IMR-90 (cell line): Measurements from ENCODE around the gene ADGRF1. TPM values are rescaled to one million over a fixed set of nuclear protein-coding genes. Genes with fewer than 3 reads are reported as not detected.

Source experiments
- ATAC-seq: fragments of 200-7000 bp; cut with Tn5 transposase; 2 replicates; pipeline ENCODE4 v1.9.1; 2020; ENCODE audit warnings: low read depth, mild to moderate bottlenecking, moderate library complexity
- BruUV-seq: library from RNA; stranded (reverse); fragments of 400-500 nt; replicated peaks from 2 replicates; lab custom pipeline; 2021; lab: Mats Ljungman, UMichigan
- CTCF ChIA-PET: fragments of 300-600 bp; formaldehyde crosslinking; extraction: SDS; loops from one replicate; lab custom pipeline; 2021; ENCODE audit warnings: antibody characterized with exemption; lab: Yijun Ruan, JAX
- POLR2A ChIA-PET: fragments of 300-600 bp; sonication (Branson Sonifier 250); formaldehyde crosslinking; loops from one replicate; lab custom pipeline; 2022; ENCODE audit warnings: antibody characterized with exemption; ENCODE audit not compliant: unreplicated experiment; lab: Charles Lee
- DNase-seq: peaks from one replicate; pipeline ENCODE4 v3.0.0; 2013
- H2AFZ ChIP-seq: replicated peaks from 2 replicates; pipeline ENCODE3; 2013; ENCODE audit warnings: low read length, mild to moderate bottlenecking; ENCODE audit not compliant: poor library complexity
- H2AK5ac ChIP-seq: 2 replicates; pipeline ENCODE4 v1.6.1; 2013; ENCODE audit warnings: low read depth, low read length, inconsistent platforms
- H2AK9ac ChIP-seq: replicated peaks from 2 replicates; pipeline ENCODE3; 2013; ENCODE audit warnings: mild to moderate bottlenecking, low read depth, low read length, moderate library complexity; ENCODE audit not compliant: poor library complexity
- H2BK120ac ChIP-seq: 2 replicates; pipeline ENCODE4 v1.6.1; 2013; ENCODE audit warnings: low read depth, low read length, inconsistent platforms
- H2BK15ac ChIP-seq: 3 replicates; pipeline ENCODE4 v1.6.1; 2013; ENCODE audit warnings: low read depth, low read length, inconsistent platforms
- H2BK20ac ChIP-seq: 2 replicates; pipeline ENCODE4 v1.6.1; 2013; ENCODE audit warnings: low read depth, mild to moderate bottlenecking, inconsistent platforms, low read length, moderate library complexity
- H2BK5ac ChIP-seq: 2 replicates; pipeline ENCODE4 v1.6.1; 2013; ENCODE audit warnings: mild to moderate bottlenecking, low read depth, low read length, inconsistent platforms; ENCODE audit not compliant: poor library complexity, severe bottlenecking
- H3K14ac ChIP-seq: replicated peaks from 2 replicates; pipeline ENCODE4 v1.6.1; 2013; ENCODE audit warnings: low read depth, low read length, inconsistent platforms
- H3K18ac ChIP-seq: 2 replicates; pipeline ENCODE4 v1.6.1; 2013; ENCODE audit warnings: low read depth, low read length, control low read depth
- H3K23ac ChIP-seq: 2 replicates; pipeline ENCODE4 v1.6.1; 2013; ENCODE audit warnings: low read depth, low read length, inconsistent platforms
- H3K27ac ChIP-seq: 2 replicates; pipeline ENCODE4 v1.5.1; 2013; ENCODE audit warnings: mild to moderate bottlenecking, control low read depth, low read length; ENCODE audit not compliant: insufficient read depth
- H3K27me3 ChIP-seq: 2 replicates; pipeline ENCODE4 v1.6.1; 2013; ENCODE audit warnings: low read length; ENCODE audit not compliant: control insufficient read depth, insufficient read depth
- H3K36me3 ChIP-seq: 2 replicates; pipeline ENCODE4 v1.6.1; 2013; ENCODE audit warnings: low read length, mixed read lengths; ENCODE audit not compliant: control insufficient read depth, insufficient read depth
- H3K4ac ChIP-seq: 2 replicates; pipeline ENCODE4 v1.6.1; 2013; ENCODE audit warnings: low read depth, low read length, inconsistent platforms
- H3K4me1 ChIP-seq: 2 replicates; pipeline ENCODE4 v1.6.1; 2013; ENCODE audit warnings: low read length, mixed read lengths; ENCODE audit not compliant: control insufficient read depth, insufficient read depth
- H3K4me2 ChIP-seq: 2 replicates; pipeline ENCODE4 v1.6.1; 2013; ENCODE audit warnings: low read depth, mild to moderate bottlenecking, control low read depth, low read length, moderate library complexity
- H3K4me3 ChIP-seq: 2 replicates; pipeline ENCODE4 v1.5.1; 2013; ENCODE audit warnings: low read depth, mild to moderate bottlenecking, control low read depth, low read length, moderate library complexity; ENCODE audit not compliant: insufficient read depth
- H3K56ac ChIP-seq: 2 replicates; pipeline ENCODE4 v1.6.1; 2013; ENCODE audit warnings: low read length, inconsistent platforms; ENCODE audit not compliant: insufficient read depth; ENCODE audit errors: extremely low read depth
- H3K79me1 ChIP-seq, 2 experiments: 2 replicates each; pipeline ENCODE4 v1.6.1; 2013; ENCODE audit warnings: low read length in 2 of 2, inconsistent platforms in 1 of 2, low read depth in 1 of 2
- H3K9ac ChIP-seq: 2 replicates; pipeline ENCODE4 v1.6.1; 2013; ENCODE audit warnings: low read depth, low read length, control low read depth
- H3K9me1 ChIP-seq: 2 replicates; pipeline ENCODE4 v1.6.1; 2013; ENCODE audit warnings: low read length, inconsistent platforms; ENCODE audit not compliant: insufficient read depth
- H3K9me3 ChIP-seq: 2 replicates; pipeline ENCODE4 v1.6.1; 2013; ENCODE audit warnings: low read length; ENCODE audit not compliant: control insufficient read depth, insufficient read depth
- H4K20me1 ChIP-seq: 2 replicates; pipeline ENCODE4 v1.6.1; 2013; ENCODE audit warnings: low read length, inconsistent platforms; ENCODE audit not compliant: insufficient read depth
- H4K5ac ChIP-seq: 2 replicates; pipeline ENCODE4 v1.6.1; 2013; ENCODE audit warnings: mild to moderate bottlenecking, low read depth, low read length, control low read depth
- H4K8ac ChIP-seq, 2 experiments: 2 replicates each; pipeline ENCODE4 v1.6.1; 2013; ENCODE audit warnings: low read depth in 2 of 2, low read length in 2 of 2, control low read depth in 1 of 2, inconsistent platforms in 1 of 2
- H4K91ac ChIP-seq: 2 replicates; pipeline ENCODE4 v1.6.1; 2013; ENCODE audit warnings: low read depth, low read length, inconsistent platforms; ENCODE audit not compliant: insufficient read depth
- BHLHE40 ChIP-seq: fragments of 150-350 bp; IDR thresholded peaks from 2 replicates; pipeline ENCODE4 v1.6.1; 2016; ENCODE audit warnings: mild to moderate bottlenecking, low read depth, low read length
- CEBPB ChIP-seq: IDR thresholded peaks from 2 replicates; pipeline ENCODE4 v1.6.1; 2012; ENCODE audit warnings: low read depth, low read length, improper control_type of control experiment
- CHD1 ChIP-seq: IDR thresholded peaks from 2 replicates; pipeline ENCODE4 v1.6.1; 2012; ENCODE audit warnings: low read depth, low read length, improper control_type of control experiment
- MAFK ChIP-seq: IDR thresholded peaks from 2 replicates; pipeline ENCODE4 v1.6.1; 2012; ENCODE audit warnings: low read depth, low read length, improper control_type of control experiment
- MXI1 ChIP-seq: IDR thresholded peaks from 2 replicates; pipeline ENCODE4 v1.6.1; 2012; ENCODE audit warnings: low read depth, mild to moderate bottlenecking, low read length, moderate library complexity, borderline replicate concordance
- NFE2L2 ChIP-seq: fragments of 150-350 bp; IDR thresholded peaks from 2 replicates; pipeline ENCODE4 v1.6.1; 2016; ENCODE audit warnings: low read depth, mild to moderate bottlenecking, low read length
- POLR2A ChIP-seq: IDR thresholded peaks from 2 replicates; pipeline ENCODE4 v1.6.1; 2012; ENCODE audit warnings: mild to moderate bottlenecking, low read depth, low read length
- RCOR1 ChIP-seq: IDR thresholded peaks from 2 replicates; pipeline ENCODE4 v1.6.1; 2012; ENCODE audit warnings: mild to moderate bottlenecking, low read length, improper control_type of control experiment; ENCODE audit not compliant: insufficient replicate concordance
- RFX5 ChIP-seq: IDR thresholded peaks from 2 replicates; pipeline ENCODE4 v1.8.0; 2012; ENCODE audit warnings: low read depth, mild to moderate bottlenecking, low read length, moderate library complexity
- SMC3 ChIP-seq: fragments of 150-350 bp; IDR thresholded peaks from 2 replicates; pipeline ENCODE4 v1.6.1; 2016; ENCODE audit warnings: low read depth, mild to moderate bottlenecking, antibody characterized with exemption, low read length, moderate library complexity
- WGBS, 2 experiments: methylation state at CpG; one replicate each; pipeline versions ENCODE4 v1.1.5 to v1.1.7; 2013; ENCODE audit warnings: missing lambda C conversion rate in 2 of 2; ENCODE audit not compliant: insufficient read length in 1 of 2; ENCODE audit errors: extremely low coverage in 2 of 2; 5-methylcytosine and 5-hydroxymethylcytosine counted together
- dilution Hi-C: fragments of 300-500 bp; cut with HindIII; formaldehyde crosslinking; loops from one replicate; pipeline ENCODE4 v1.14.3; 2018; ENCODE audit warnings: low sequenced_read_pairs; ENCODE audit not compliant: unreplicated experiment
- in situ Hi-C: fragments of 300-500 bp; cut with MboI; formaldehyde crosslinking; loops from 3 replicates; pipeline ENCODE4 v1.14.3; 2019; ENCODE audit warnings: low sequenced_read_pairs, inconsistent platforms, mixed read lengths
- intact Hi-C: fragments of 100-400 bp; cut with micrococcal nuclease; formaldehyde crosslinking; loops from 2 replicates; pipeline ENCODE4 v1.10.0; 2022
- polyA plus RNA-seq, 3 experiments: library from polyadenylated mRNA; depleted of rRNA; stranded (reverse); fragments of >200 nt; gene quantifications; 2 replicates each; pipeline ENCODE4 v1.2.3, GENCODE V29; 2012; ENCODE audit warnings: low replicate concordance in 1 of 3
- total RNA-seq: library from RNA; depleted of rRNA; stranded (reverse); fragments of >200 nt; gene quantifications from 2 replicates; pipeline ENCODE4 v1.2.3, GENCODE V29; 2012

Gene ADGRF1
- total and polyA plus RNA-seq, 2 of the 4 experiments (the other 2 are of a cell fraction): not detected

GRCh38 chr6:47008397-47008763, 33.8 kb downstream of the ADGRF1 start:
- H3K56ac ChIP-seq: no peak overlapping the region
- no peak overlapping the region for H2AK5ac ChIP-seq
- H3K79me1 ChIP-seq: no peaks in the 10 kb centered on the region
- H4K8ac ChIP-seq: no peak overlapping the region
- H3K23ac ChIP-seq: no peak overlapping the region
- H3K9me1 ChIP-seq: no peaks in the 10 kb centered on the region; the same call in 1 of the 2 replicates
- H3K27me3 ChIP-seq: no peaks in the 10 kb centered on the region
- no peak overlapping the region for H2BK5ac ChIP-seq
- CTCF ChIA-PET: no interaction called here
- no peak overlapping the region for H4K91ac ChIP-seq
- H2BK20ac ChIP-seq: no peak overlapping the region
- H2BK15ac ChIP-seq: no peak overlapping the region
- ATAC-seq (no peak), DNase-seq (no peak)
- no peaks in the 10 kb centered on the region for H3K36me3 ChIP-seq
- no TSS peak for BruUV-seq
- no peak for TF ChIP-seq CEBPB
- no peak for TF ChIP-seq MAFK
- no peak for TF ChIP-seq NFE2L2
- TF ChIP-seq POLR2A: no peak
- TF ChIP-seq CHD1: no peak
- no peak for TF ChIP-seq MXI1
- no peak for TF ChIP-seq SMC3
- TF ChIP-seq RCOR1: no peak
- TF ChIP-seq BHLHE40: no peak
- TF ChIP-seq RFX5: no peak
- no peak overlapping the region for H2AFZ ChIP-seq
- H3K27ac ChIP-seq: no peak overlapping the region
- H3K18ac ChIP-seq: no peak overlapping the region
- no peaks in the 10 kb centered on the region for H3K9me3 ChIP-seq
- no peak overlapping the region for H3K4me2 ChIP-seq
- H3K14ac ChIP-seq: no peak overlapping the region
- H3K4me3 ChIP-seq: no peak overlapping the region
- no peaks in the 10 kb centered on the region for H3K4me1 ChIP-seq
- dilution Hi-C loops: no loop called here
- H2BK120ac ChIP-seq: no peak overlapping the region
- in situ Hi-C loops: no loop called here
- no peak overlapping the region for H4K5ac ChIP-seq
- intact Hi-C loops: no loop called here
- POLR2A ChIA-PET: no interaction called here
- no CpG with 5 or more reads among the region's 3 CpGs for WGBS, 2 experiments
- no peak overlapping the region for H3K9ac ChIP-seq
- H2AK9ac ChIP-seq: no peak overlapping the region
- no peak overlapping the region for H3K4ac ChIP-seq
- no peaks in the 10 kb centered on the region for H4K20me1 ChIP-seq
